D341Med (cell line): ENCODE results near the gene PROM2.
"Not testable (repeated sequence)": the region's sequence is repeated elsewhere in the genome, so short reads cannot be mapped to it uniquely, and the experiment has no call there.

Experiments
- DNase-seq: peaks from one replicate; pipeline ENCODE4 v3.0.0; 2012; ENCODE audit warnings: low spot score

The PROM2 gene

GRCh38 chr2:95274291-95275150 is at the start of gene PROM2:
Gene PROM2, plus strand, starts transcription at chr2:95274449. Its CDS starts 137 bp downstream, at chr2:95274586.
- DNase-seq = no peak

- DNase-seq = no peak
These were observed 48.6 kb upstream of the PROM2 start for GRCh38 chr2:95225658-95226057.

GRCh38 chr2:95231723-95232122 is 42.5 kb upstream of the PROM2 start:
- peak; percentile 67 for DNase-seq

GRCh38 chr2:95232232-95232631 is 42.0 kb upstream of the PROM2 start:
- no peak for DNase-seq

- DNase-seq = no peak
These were observed 39.9 kb upstream of the PROM2 start for GRCh38 chr2:95234286-95234785.

- DNase-seq = no peak
These were observed 39.4 kb upstream of the PROM2 start for GRCh38 chr2:95234816-95235215.

GRCh38 chr2:95238131-95238530 is 36.1 kb upstream of the PROM2 start:
- no peak for DNase-seq

GRCh38 chr2:95240091-95240490 is 34.2 kb upstream of the PROM2 start:
- DNase-seq = no peak

- DNase-seq = no peak
These were observed 33.7 kb upstream of the PROM2 start for GRCh38 chr2:95240556-95240955.

GRCh38 chr2:95242084-95242483 is 32.2 kb upstream of the PROM2 start:
- DNase-seq = not testable (repeated sequence)

GRCh38 chr2:95258271-95258670 is 16.0 kb upstream of the PROM2 start:
- DNase-seq = no peak

- peak; percentile 7 for DNase-seq
These were observed 13.9 kb upstream of the PROM2 start for GRCh38 chr2:95260028-95261023.

- no peak for DNase-seq
These were observed 12.6 kb upstream of the PROM2 start for GRCh38 chr2:95261602-95262001.

GRCh38 chr2:95262896-95263542 is 11.2 kb upstream of the PROM2 start:
- no peak for DNase-seq

GRCh38 chr2:95264624-95265023 is 9.6 kb upstream of the PROM2 start:
- no peak for DNase-seq

GRCh38 chr2:95265182-95265581 is 9.1 kb upstream of the PROM2 start:
- DNase-seq = no peak

- no peak for DNase-seq
These were observed 7.3 kb upstream of the PROM2 start for GRCh38 chr2:95266781-95267430.

GRCh38 chr2:95267458-95268210 is 6.6 kb upstream of the PROM2 start:
- no peak for DNase-seq

- DNase-seq = no peak
These were observed 5.8 kb upstream of the PROM2 start for GRCh38 chr2:95268211-95269035.
